ENCODE measurements around the gene ITCH.

- TF ChIP-seq HDGF (IDR thresholded peaks at IDR 0.05; ENCODE audit: borderline replicate concordance) = no peak
- TF ChIP-seq FOXA1 (IDR thresholded peaks at IDR 0.05) = no peak
- TF ChIP-seq ARNT (IDR thresholded peaks at IDR 0.05) = no peak
- TF ChIP-seq FOXK2 (IDR thresholded peaks at IDR 0.05) = no peak
- TF ChIP-seq TARDBP (IDR thresholded peaks at IDR 0.05) = no peak
- no peak for TF ChIP-seq ELF4 (IDR thresholded peaks at IDR 0.05)
- no peak for TF ChIP-seq FOXM1 (IDR thresholded peaks at IDR 0.05; ENCODE audit: borderline replicate concordance)
- no peak for TF ChIP-seq PKNOX1 (IDR thresholded peaks at IDR 0.05)
Observed at GRCh38 chr20:34537651-34538050, 174.6 kb downstream of the ITCH start.
